WTC11 (cell line): ENCODE data around the gene PERP. TPM values are rescaled to one million over a fixed set of nuclear protein-coding genes. Genes with fewer than 3 reads are reported as not detected.

Source experiments
- ATAC-seq: fragments of 200-7000 bp; cut with Tn5 transposase; 2 replicates; pipeline ENCODE4 v1.10.0; 2021; ENCODE audit warnings: mild to moderate bottlenecking, moderate library complexity
- CTCF ChIA-PET: fragments of 300-600 bp; sonication (Branson Sonifier 250); formaldehyde crosslinking; loops from one replicate; lab custom pipeline; 2021; ENCODE audit warnings: antibody characterized with exemption; lab: Charles Lee
- POLR2A ChIA-PET: fragments of 350-600 bp; sonication (Branson Sonifier 250); formaldehyde crosslinking; loops from one replicate; lab custom pipeline; 2021; ENCODE audit warnings: antibody characterized with exemption; lab: Charles Lee
- DNase-seq: peaks from one replicate; pipeline ENCODE4 v3.0.0; 2021; ENCODE audit warnings: low spot score
- H3K27ac Mint-ChIP-seq: 2 replicates; pipeline ENCODE4 v1.8.0; 2021; ENCODE audit warnings: mixed read lengths
- H3K27me3 Mint-ChIP-seq: 2 replicates; pipeline ENCODE4 v1.8.0; 2021; ENCODE audit warnings: low read depth, mild to moderate bottlenecking, moderate library complexity, mixed read lengths
- H3K36me3 Mint-ChIP-seq: 2 replicates; pipeline ENCODE4 v1.8.0; 2021; ENCODE audit warnings: mixed read lengths
- H3K4me1 Mint-ChIP-seq: 2 replicates; pipeline ENCODE4 v1.8.0; 2022; ENCODE audit warnings: mixed read lengths
- H3K4me3 Mint-ChIP-seq: 2 replicates; pipeline ENCODE4 v1.8.0; 2021; ENCODE audit warnings: mild to moderate bottlenecking, moderate library complexity, mixed read lengths
- H3K9me3 Mint-ChIP-seq: 2 replicates; pipeline ENCODE4 v1.8.0; 2021; ENCODE audit warnings: mixed read lengths
- AR ChIP-seq: fragments of 250-450 bp; sonication (Bioruptor Pico); IDR thresholded peaks from 2 replicates; pipeline ENCODE4 v1.9.0; 2021; ENCODE audit warnings: mild to moderate bottlenecking
- ATF1 ChIP-seq: sonication (generic); formaldehyde crosslinking; IDR thresholded peaks from 2 replicates; pipeline ENCODE4 v1.8.1; 2023; ENCODE audit warnings: mild to moderate bottlenecking, moderate library complexity, missing genetic modification reagents
- CREB1 ChIP-seq: sonication (generic); formaldehyde crosslinking; IDR thresholded peaks from 2 replicates; pipeline ENCODE4 v1.8.0; 2023; ENCODE audit warnings: mild to moderate bottlenecking, missing genetic modification reagents
- CTCF ChIP-seq: fragments of 200-600 bp; IDR thresholded peaks from 2 replicates; pipeline ENCODE4 v1.8.0; 2022; ENCODE audit warnings: antibody characterized with exemption
- ELF4 ChIP-seq: sonication (generic); formaldehyde crosslinking; IDR thresholded peaks from 2 replicates; pipeline ENCODE4 v1.8.1; 2022; ENCODE audit warnings: low read depth, mild to moderate bottlenecking, moderate library complexity, missing genetic modification reagents
- ERG ChIP-seq: fragments of 250-450 bp; sonication (Bioruptor Pico); IDR thresholded peaks from 2 replicates; pipeline ENCODE4 v1.8.0; 2021; ENCODE audit warnings: mild to moderate bottlenecking
- FOXP4 ChIP-seq: sonication (generic); formaldehyde crosslinking; IDR thresholded peaks from 2 replicates; pipeline ENCODE4 v1.8.0; 2022; ENCODE audit warnings: mild to moderate bottlenecking, missing genetic modification reagents
- MAX ChIP-seq: sonication (generic); formaldehyde crosslinking; IDR thresholded peaks from 2 replicates; pipeline ENCODE4 v1.8.0; 2022; ENCODE audit warnings: mild to moderate bottlenecking, missing genetic modification reagents
- NFE2L1 ChIP-seq: sonication (generic); formaldehyde crosslinking; IDR thresholded peaks from 2 replicates; pipeline ENCODE4 v1.8.1; 2023; ENCODE audit warnings: missing genetic modification reagents
- PRRX2 ChIP-seq: fragments of 250-450 bp; sonication (Bioruptor Pico); IDR thresholded peaks from 2 replicates; pipeline ENCODE4 v1.8.0; 2021; ENCODE audit warnings: mild to moderate bottlenecking
- TEAD1 ChIP-seq: sonication (generic); formaldehyde crosslinking; IDR thresholded peaks from 2 replicates; pipeline ENCODE4 v1.8.0; 2022; ENCODE audit warnings: mild to moderate bottlenecking, missing genetic modification reagents
- ZNF263 ChIP-seq: sonication (generic); formaldehyde crosslinking; IDR thresholded peaks from 2 replicates; pipeline ENCODE4 v1.8.1; 2022; ENCODE audit warnings: low read depth, mild to moderate bottlenecking, moderate library complexity, missing genetic modification reagents
- ZNF281 ChIP-seq: sonication (generic); formaldehyde crosslinking; IDR thresholded peaks from 2 replicates; pipeline ENCODE4 v1.8.0; 2023; ENCODE audit warnings: mild to moderate bottlenecking, missing genetic modification reagents
- ZNF423 ChIP-seq: fragments of 250-450 bp; sonication (Bioruptor Pico); IDR thresholded peaks from 2 replicates; pipeline ENCODE4 v2.1.2; 2022; ENCODE audit warnings: mild to moderate bottlenecking, moderate library complexity
- total RNA-seq: library from RNA; stranded (reverse); gene quantifications from 3 replicates; pipeline ENCODE4 v1.2.3, GENCODE V29; 2021

Gene PERP
- total RNA-seq, 1 experiment from 2014 or later = 26.9 TPM

- peak; percentile 80 for TF ChIP-seq ZNF423 (CRISPR knock-in tag)
- no peak for TF ChIP-seq CTCF
- TF ChIP-seq ATF1 (CRISPR knock-in tag) = no peak
- peak; percentile 38; the same call in 1 of the 2 replicates for TF ChIP-seq ZNF281 (CRISPR knock-in tag)
- TF ChIP-seq FOXP4 (CRISPR knock-in tag) = peak; percentile 55; the same call in 1 of the 2 replicates
Measured at GRCh38 chr6:138105880-138106664, 1.1 kb downstream of the PERP start (continued).

- no peak for ATAC-seq
- POLR2A ChIA-PET = interaction anchor here (1.6 kb wide), 1 partner anchor 299 kb away, joined by 4 read pairs; the partner anchor contains the start of gene HEBP2
- CTCF ChIA-PET = interaction anchor here (1.0 to 3.0 kb wide), 10 partner anchors 10 to 483 kb away, joined by 3 to 30 read pairs (median 4); no protein-coding TSS in a partner anchor
Measured at GRCh38 chr6:138105446-138105845, 1.8 kb downstream of the PERP start.

More at GRCh38 chr6:138105446-138105845, 1.8 kb downstream of the PERP start:
- TF ChIP-seq TEAD1 (no peak), MAX (CRISPR knock-in tag) (no peak), AR (no peak), ZNF423 (CRISPR knock-in tag) (no peak), ERG (CRISPR knock-in tag) (no peak), NFE2L1 (CRISPR knock-in tag) (no peak), ZNF263 (CRISPR knock-in tag) (no peak), ELF4 (CRISPR knock-in tag) (no peak), CREB1 (CRISPR knock-in tag) (no peak), PRRX2 (CRISPR knock-in tag) (no peak)
- TF ChIP-seq, all 79 proteins: peak for 0
- no peaks in the 10 kb centered on the region; the same call in 1 of the 2 replicates for H3K36me3 Mint-ChIP-seq
- peak overlapping the region; percentile 90 for H3K4me3 Mint-ChIP-seq
- H3K9me3 Mint-ChIP-seq = no peaks in the 10 kb centered on the region
- peak overlapping the region; percentile 90 for H3K27ac Mint-ChIP-seq
- peaks cover 25% of the 10 kb centered on the region for H3K4me1 Mint-ChIP-seq
- H3K27me3 Mint-ChIP-seq = peaks cover 6% of the 10 kb centered on the region
- no peak for DNase-seq
